Endodermal cell (in vitro differentiated cells): ENCODE measurements around the gene LIX1. TPM values are rescaled to one million over a fixed set of nuclear protein-coding genes. Genes with fewer than 3 reads are reported as not detected.

Experiments used
- DNase-seq: peaks from one replicate; pipeline ENCODE4 v3.0.0-alpha.2; 2017
- H3K27ac ChIP-seq: 2 replicates; pipeline ENCODE4 v1.5.1; 2013; ENCODE audit warnings: mild to moderate bottlenecking, low read depth, low read length, moderate library complexity
- H3K27me3 ChIP-seq: 2 replicates; pipeline ENCODE4 v1.6.1; 2013; ENCODE audit warnings: mild to moderate bottlenecking, low read length, moderate library complexity; ENCODE audit not compliant: insufficient read depth, control insufficient read depth, poor library complexity, severe bottlenecking
- H3K36me3 ChIP-seq: 2 replicates; pipeline ENCODE4 v1.7.0; 2013; ENCODE audit warnings: mild to moderate bottlenecking, low read length, moderate library complexity; ENCODE audit not compliant: control insufficient read depth, insufficient read depth
- H3K4me1 ChIP-seq: one replicate; pipeline ENCODE4 v1.7.0; 2013; ENCODE audit warnings: low read length; ENCODE audit not compliant: control insufficient read depth, insufficient read depth
- H3K4me3 ChIP-seq: 2 replicates; pipeline ENCODE4 v1.5.1; 2013; ENCODE audit warnings: mild to moderate bottlenecking, low read length, moderate library complexity
- H3K9ac ChIP-seq: 2 replicates; pipeline ENCODE4 v1.6.1; 2013; ENCODE audit warnings: mild to moderate bottlenecking, low read length, moderate library complexity; ENCODE audit not compliant: poor library complexity, severe bottlenecking; ENCODE audit errors: extremely low read depth
- H3K9me3 ChIP-seq: 2 replicates; pipeline ENCODE4 v1.6.1; 2013; ENCODE audit warnings: mild to moderate bottlenecking, low read length, moderate library complexity; ENCODE audit not compliant: control insufficient read depth
- H3K27ac Mint-ChIP-seq: 2 replicates; pipeline ENCODE4 v1.8.0; 2020; ENCODE audit warnings: mixed read lengths
- H3K27me3 Mint-ChIP-seq: 2 replicates; pipeline ENCODE4 v1.8.0; 2021; ENCODE audit warnings: mild to moderate bottlenecking, mixed read lengths; ENCODE audit not compliant: insufficient read depth
- H3K36me3 Mint-ChIP-seq: 2 replicates; pipeline ENCODE4 v1.8.0; 2020; ENCODE audit warnings: low read depth, mixed read lengths
- H3K4me1 Mint-ChIP-seq: 2 replicates; pipeline ENCODE4 v1.8.0; 2020; ENCODE audit warnings: mixed read lengths
- H3K4me3 Mint-ChIP-seq: 2 replicates; pipeline ENCODE4 v1.8.0; 2020; ENCODE audit warnings: mild to moderate bottlenecking, moderate library complexity, mixed read lengths
- H3K9me3 Mint-ChIP-seq: 2 replicates; pipeline ENCODE4 v1.8.0; 2020; ENCODE audit warnings: mild to moderate bottlenecking, mixed read lengths
- CTCF ChIP-seq: fragments of 200-600 bp; sonication (generic); conservative IDR thresholded peaks from 2 replicates; pipeline ENCODE4 v1.5.0; 2021; ENCODE audit warnings: antibody characterized with exemption, mild to moderate bottlenecking
- WGBS, 2 experiments: methylation state at CpG; one replicate each; pipeline versions ENCODE4 v1.1.5 to v1.1.7; 2013; ENCODE audit warnings: missing lambda C conversion rate in 2 of 2, mixed read lengths in 1 of 2; ENCODE audit not compliant: insufficient coverage in 1 of 2, insufficient read length in 1 of 2; 5-methylcytosine and 5-hydroxymethylcytosine counted together
- total RNA-seq, 2 donors: library from RNA; stranded (reverse); fragmentation: NEBNext Ultra II Directional in 1 of 2; extraction: Animal tissue kit (Norgen Biotek cat#: 25700) in 1 of 2; gene quantifications; 2 replicates in 1 of 2; 3 replicates in 1 of 2; pipeline ENCODE4 v1.2.1, GENCODE V29; 2021

Gene LIX1
- total RNA-seq, 2 donors from 2014 or later, result 0.09 to 0.15 TPM

DNA sequence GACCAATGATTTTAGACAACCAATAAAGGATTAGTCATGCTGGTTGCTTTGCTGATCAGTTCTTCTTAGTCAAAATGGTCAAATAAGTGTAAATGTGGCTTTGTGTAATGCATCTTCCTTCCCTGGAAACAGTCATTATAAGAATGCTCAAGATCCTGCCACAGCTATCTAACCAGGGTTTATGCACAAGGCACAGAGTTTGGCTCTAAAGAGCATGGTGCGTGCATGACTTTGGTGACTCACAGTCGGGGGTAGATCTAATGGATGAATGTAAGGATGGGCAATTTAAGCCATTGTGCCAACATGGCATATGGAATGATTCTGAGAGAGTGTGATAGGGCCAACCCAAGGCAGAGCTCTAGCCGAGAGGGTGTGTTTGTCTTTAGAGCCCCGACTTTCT is 6.5 kb downstream of the LIX1 start:
- Histone ChIP-seq H3K4me1 (peaks cover 10% of the 10 kb centered on the region), H3K27me3 (no peaks in the 10 kb centered on the region), H3K9ac (no peak overlapping the region), H3K9me3 (no peaks in the 10 kb centered on the region), H3K4me3 (no peak overlapping the region), H3K36me3 (no peaks in the 10 kb centered on the region), H3K27ac (no peak overlapping the region)
- Mint-ChIP-seq H3K27ac (no peak overlapping the region), H3K4me1 (peaks cover 18% of the 10 kb centered on the region), H3K36me3 (no peaks in the 10 kb centered on the region), H3K27me3 (no peaks in the 10 kb centered on the region), H3K9me3 (no peaks in the 10 kb centered on the region), H3K4me3 (no peak overlapping the region)
- DNase-seq, result no peak
- no peak for TF ChIP-seq CTCF
- 91 to 96% methylated on average over 4 of the region's 4 CpGs for WGBS, 2 experiments

- Mint-ChIP-seq H3K36me3 (no peaks in the 10 kb centered on the region), H3K27me3 (no peaks in the 10 kb centered on the region), H3K4me3 (no peak overlapping the region), H3K4me1 (peaks cover 21% of the 10 kb centered on the region), H3K27ac (peak overlapping the region; percentile 85), H3K9me3 (no peaks in the 10 kb centered on the region)
- Histone ChIP-seq H3K9ac (no peak overlapping the region), H3K4me3 (no peak overlapping the region), H3K4me1 (peaks cover 15% of the 10 kb centered on the region), H3K36me3 (no peaks in the 10 kb centered on the region), H3K27me3 (no peaks in the 10 kb centered on the region), H3K27ac (peak overlapping the region; percentile 78), H3K9me3 (no peaks in the 10 kb centered on the region)
- 48 to 56% methylated on average over 2 to 3 of the region's 3 CpGs for WGBS, 2 experiments
- DNase-seq, result peak; percentile 75
- peak; percentile 47 for TF ChIP-seq CTCF
These were observed 7.8 kb downstream of the LIX1 start for GRCh38 chr5:97134634-97135033.

- no peak for TF ChIP-seq CTCF
- Mint-ChIP-seq H3K36me3 (no peaks in the 10 kb centered on the region), H3K4me1 (peaks cover 24% of the 10 kb centered on the region), H3K9me3 (no peaks in the 10 kb centered on the region), H3K27me3 (no peaks in the 10 kb centered on the region), H3K27ac (no peak overlapping the region), H3K4me3 (no peak overlapping the region)
- Histone ChIP-seq H3K36me3 (no peaks in the 10 kb centered on the region), H3K9ac (no peak overlapping the region), H3K27ac (no peak overlapping the region), H3K4me3 (no peak overlapping the region), H3K9me3 (no peaks in the 10 kb centered on the region), H3K4me1 (peaks cover 11% of the 10 kb centered on the region), H3K27me3 (no peaks in the 10 kb centered on the region)
- DNase-seq, result no peak
These were observed 9.3 kb downstream of the LIX1 start for GRCh38 chr5:97133101-97133500.
